Glomerular endothelial cell (primary cell): ENCODE results near the gene DNASE1. TPM values are rescaled to one million over a fixed set of nuclear protein-coding genes. Genes with fewer than 3 reads are reported as not detected.
"Not testable (repeated sequence)": the region's sequence is repeated elsewhere in the genome, so short reads cannot be mapped to it uniquely, and the experiment has no call there.

Source experiments
- DNase-seq: peaks from one replicate; pipeline ENCODE4 v3.0.0-alpha.2; 2011; ENCODE audit warnings: low read depth, low spot score; ENCODE audit errors: extremely low read depth
- total RNA-seq: library from RNA; depleted of rRNA; stranded (reverse); fragments of >200 nt; gene quantifications from 2 replicates; pipeline ENCODE4 v1.2.3, GENCODE V29; 2015

DNASE1 gene
- total RNA-seq = 11.8 and 14.8 TPM in 2 replicates

- DNase-seq = no peak
Observed at GRCh38 chr16:3654249-3654991, at the start of gene DNASE1. DNASE1 (plus strand) TSS chr16:3654691; CDS start chr16:3655374, 683 bp downstream.

- no peak for DNase-seq
Observed at GRCh38 chr16:3606441-3606840, 48.0 kb upstream of the DNASE1 start.

- no peak for DNase-seq
Observed at GRCh38 chr16:3607161-3607560, 47.3 kb upstream of the DNASE1 start.

GRCh38 chr16:3607634-3608033 lies 46.9 kb upstream of the DNASE1 start:
- DNase-seq = no peak

GRCh38 chr16:3608069-3608468 lies 46.4 kb upstream of the DNASE1 start:
- no peak for DNase-seq

- DNase-seq = not testable (repeated sequence)
Observed at GRCh38 chr16:3608976-3609375, 45.5 kb upstream of the DNASE1 start.

- no peak for DNase-seq
Observed at GRCh38 chr16:3609895-3610697, 44.4 kb upstream of the DNASE1 start.

GRCh38 chr16:3610698-3611145 lies 43.8 kb upstream of the DNASE1 start:
- DNase-seq = no peak

- DNase-seq = no peak
Observed at GRCh38 chr16:3611146-3611975, 43.1 kb upstream of the DNASE1 start, which contains the start of gene SLX4. SLX4 (minus strand) TSS chr16:3611606; CDS start chr16:3608964, 2,642 bp downstream.

- DNase-seq = no peak
Observed at GRCh38 chr16:3612510-3613466, 41.7 kb upstream of the DNASE1 start.

GRCh38 chr16:3618769-3619141 lies 35.7 kb upstream of the DNASE1 start:
- no peak for DNase-seq

GRCh38 chr16:3623642-3624041 lies 30.8 kb upstream of the DNASE1 start:
- no peak for DNase-seq

- no peak for DNase-seq
Observed at GRCh38 chr16:3625331-3625730, 29.2 kb upstream of the DNASE1 start.

GRCh38 chr16:3625911-3626732 lies 28.4 kb upstream of the DNASE1 start:
- DNase-seq = no peak

- DNase-seq = no peak
Observed at GRCh38 chr16:3637371-3637923, 17.0 kb upstream of the DNASE1 start.

GRCh38 chr16:3638916-3639644 lies 15.4 kb upstream of the DNASE1 start:
- no peak for DNase-seq

GRCh38 chr16:3640207-3640606 lies 14.3 kb upstream of the DNASE1 start:
- no peak for DNase-seq
